MM.1S (cell line): Measurements from ENCODE around the gene MLF1.

Experiments used
- DNase-seq: peaks from one replicate; pipeline ENCODE4 v3.0.0-alpha.2; 2015
- H2AFZ ChIP-seq: fragments of 300-600 bp; sonication (generic); 2 replicates; pipeline ENCODE4 v1.6.0; 2016; ENCODE audit warnings: antibody characterized with exemption, low read length
- H3F3A ChIP-seq: fragments of 300-600 bp; sonication (generic); 2 replicates; pipeline ENCODE4 v1.6.1; 2016; ENCODE audit warnings: mild to moderate bottlenecking, antibody characterized with exemption, low read length, moderate library complexity, mixed read lengths; ENCODE audit not compliant: insufficient read depth
- H3K27ac ChIP-seq: fragments of 300-600 bp; sonication (generic); 2 replicates; pipeline ENCODE4 v1.5.1; 2016; ENCODE audit warnings: mild to moderate bottlenecking, low read length
- H3K27me3 ChIP-seq: fragments of 300-600 bp; sonication (generic); replicated peaks from 2 replicates; pipeline ENCODE4 v1.6.0; 2016; ENCODE audit warnings: low read length; ENCODE audit not compliant: insufficient read depth
- H3K36me3 ChIP-seq: fragments of 300-600 bp; sonication (generic); replicated peaks from 2 replicates; pipeline ENCODE4 v1.6.1; 2016; ENCODE audit warnings: mild to moderate bottlenecking, low read length, mixed read lengths; ENCODE audit not compliant: insufficient read depth
- H3K4me1 ChIP-seq: fragments of 300-600 bp; sonication (generic); 2 replicates; pipeline ENCODE4 v1.6.1; 2016; ENCODE audit warnings: low read length, mixed read lengths
- H3K4me2 ChIP-seq: fragments of 300-600 bp; sonication (generic); 2 replicates; pipeline ENCODE4 v1.6.0; 2016; ENCODE audit warnings: low read depth, low read length
- H3K4me3 ChIP-seq: fragments of 300-600 bp; sonication (generic); 2 replicates; pipeline ENCODE4 v1.5.1; 2016; ENCODE audit warnings: low read length, mixed read lengths
- H3K79me2 ChIP-seq: fragments of 300-600 bp; sonication (generic); 2 replicates; pipeline ENCODE4 v1.6.1; 2016; ENCODE audit warnings: mixed run types, low read length, mixed read lengths
- H3K9ac ChIP-seq: fragments of 300-600 bp; sonication (generic); 2 replicates; pipeline ENCODE4 v1.6.1; 2016; ENCODE audit warnings: low read length, mixed read lengths
- H3K9me2 ChIP-seq: fragments of 300-600 bp; sonication (generic); replicated peaks from 2 replicates; pipeline ENCODE4 v1.6.1; 2016; ENCODE audit warnings: mild to moderate bottlenecking, low read length, mixed read lengths; ENCODE audit not compliant: insufficient read depth
- H3K9me3 ChIP-seq: fragments of 300-600 bp; sonication (generic); replicated peaks from 2 replicates; pipeline ENCODE4 v1.6.1; 2016; ENCODE audit warnings: mild to moderate bottlenecking, low read length, mixed read lengths; ENCODE audit not compliant: insufficient read depth
- H4K20me1 ChIP-seq: fragments of 300-600 bp; sonication (generic); 2 replicates; pipeline ENCODE4 v1.6.1; 2016; ENCODE audit warnings: mild to moderate bottlenecking, low read length, moderate library complexity, mixed read lengths; ENCODE audit not compliant: insufficient read depth
- EZH2 ChIP-seq: fragments of 300-600 bp; sonication (generic); optimal IDR thresholded peaks from 2 replicates; pipeline ENCODE3; 2017; ENCODE audit warnings: low read depth, mild to moderate bottlenecking, antibody characterized with exemption, low read length, mixed read lengths
- EZH2phosphoT487 ChIP-seq: fragments of 300-600 bp; sonication (generic); IDR thresholded peaks from 2 replicates; pipeline ENCODE4 v1.6.1; 2018; ENCODE audit warnings: antibody characterized with exemption, low read length
- TF ChIP-seq, protein P1 (sequence below): fragments of 300-600 bp; sonication (generic); IDR thresholded peaks from 2 replicates; pipeline ENCODE4 v1.5.1; 2016; ENCODE audit warnings: antibody characterized with exemption, low read length, mixed read lengths

Gene MLF1

DNA sequence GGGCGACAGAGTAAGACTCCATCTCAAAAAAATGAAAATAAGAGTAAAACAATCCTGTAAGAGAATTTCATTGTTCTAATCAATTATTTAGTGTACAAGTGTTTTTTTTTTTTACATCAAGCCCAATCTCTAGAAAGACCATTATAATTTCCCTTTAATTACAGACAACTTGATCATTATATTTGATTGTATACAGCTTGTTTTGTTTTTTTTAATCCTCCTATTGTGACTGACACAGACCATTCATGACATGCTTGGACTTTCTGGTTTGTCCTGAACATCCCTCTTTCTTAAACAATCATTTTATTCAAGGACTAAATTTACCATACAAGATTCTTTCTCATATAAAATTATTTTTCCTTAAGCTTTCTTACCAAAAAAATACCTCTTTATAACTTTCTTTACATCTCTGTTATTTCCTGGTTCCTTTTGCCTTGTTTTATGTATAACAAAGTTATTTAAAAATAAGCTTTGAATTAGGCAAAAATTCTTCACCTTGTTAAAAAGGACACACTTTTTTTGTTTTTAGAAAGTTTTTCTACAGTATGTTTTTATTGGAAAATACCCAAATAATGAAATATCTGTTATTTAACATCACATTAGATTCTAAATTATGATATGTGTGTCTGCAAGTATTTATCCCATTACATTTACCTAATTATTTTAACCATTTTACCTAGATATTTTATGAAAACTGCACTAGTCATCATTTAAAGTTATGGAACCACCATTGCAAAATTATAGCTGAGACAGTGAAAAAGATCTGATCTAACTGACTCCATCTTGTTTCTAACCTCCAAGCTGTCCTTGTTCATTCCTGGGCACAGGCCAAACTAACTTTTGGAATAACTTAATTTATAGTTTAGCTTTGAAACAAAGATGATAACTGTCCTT, 47.2 kb downstream of the MLF1 start:
- Histone ChIP-seq H3K9me3 (no peaks in the 10 kb centered on the region), H2AFZ (no peak overlapping the region), H3K4me2 (no peak overlapping the region), H3K9ac (no peak overlapping the region), H3K9me2 (no peaks in the 10 kb centered on the region), H3F3A (no peaks in the 10 kb centered on the region), H4K20me1 (no peaks in the 10 kb centered on the region), H3K4me1 (no peaks in the 10 kb centered on the region), H3K36me3 (no peaks in the 10 kb centered on the region), H3K27me3 (no peaks in the 10 kb centered on the region), H3K4me3 (no peak overlapping the region), H3K27ac (no peak overlapping the region), H3K79me2 (no peaks in the 10 kb centered on the region)
- no peak for TF ChIP-seq EZH2
- TF ChIP-seq, protein P1, sequence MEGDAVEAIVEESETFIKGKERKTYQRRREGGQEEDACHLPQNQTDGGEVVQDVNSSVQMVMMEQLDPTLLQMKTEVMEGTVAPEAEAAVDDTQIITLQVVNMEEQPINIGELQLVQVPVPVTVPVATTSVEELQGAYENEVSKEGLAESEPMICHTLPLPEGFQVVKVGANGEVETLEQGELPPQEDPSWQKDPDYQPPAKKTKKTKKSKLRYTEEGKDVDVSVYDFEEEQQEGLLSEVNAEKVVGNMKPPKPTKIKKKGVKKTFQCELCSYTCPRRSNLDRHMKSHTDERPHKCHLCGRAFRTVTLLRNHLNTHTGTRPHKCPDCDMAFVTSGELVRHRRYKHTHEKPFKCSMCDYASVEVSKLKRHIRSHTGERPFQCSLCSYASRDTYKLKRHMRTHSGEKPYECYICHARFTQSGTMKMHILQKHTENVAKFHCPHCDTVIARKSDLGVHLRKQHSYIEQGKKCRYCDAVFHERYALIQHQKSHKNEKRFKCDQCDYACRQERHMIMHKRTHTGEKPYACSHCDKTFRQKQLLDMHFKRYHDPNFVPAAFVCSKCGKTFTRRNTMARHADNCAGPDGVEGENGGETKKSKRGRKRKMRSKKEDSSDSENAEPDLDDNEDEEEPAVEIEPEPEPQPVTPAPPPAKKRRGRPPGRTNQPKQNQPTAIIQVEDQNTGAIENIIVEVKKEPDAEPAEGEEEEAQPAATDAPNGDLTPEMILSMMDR, result no peak
- TF ChIP-seq EZH2phosphoT487, result no peak
- no peak for DNase-seq

DNA sequence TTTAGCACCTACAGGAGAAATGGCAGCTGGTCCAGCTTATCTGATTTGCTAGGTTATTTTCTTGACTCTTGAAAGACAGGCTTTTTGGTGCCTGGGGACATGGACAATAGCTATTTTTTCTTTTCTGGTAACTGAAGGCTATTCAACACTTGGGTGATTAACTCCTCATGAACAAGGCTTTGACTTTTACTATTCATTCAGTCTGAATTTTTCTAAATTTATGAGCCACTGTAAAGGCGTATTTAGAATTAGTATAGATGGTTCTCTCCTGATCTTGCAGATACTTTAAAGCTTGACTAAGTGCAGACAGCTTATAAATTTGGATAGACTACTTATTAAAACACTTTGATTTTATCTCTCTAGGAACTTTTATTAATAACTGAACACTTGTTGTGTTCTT, 54.9 kb downstream of the MLF1 start:
- H3K36me3 ChIP-seq, result no peaks in the 10 kb centered on the region

DNA sequence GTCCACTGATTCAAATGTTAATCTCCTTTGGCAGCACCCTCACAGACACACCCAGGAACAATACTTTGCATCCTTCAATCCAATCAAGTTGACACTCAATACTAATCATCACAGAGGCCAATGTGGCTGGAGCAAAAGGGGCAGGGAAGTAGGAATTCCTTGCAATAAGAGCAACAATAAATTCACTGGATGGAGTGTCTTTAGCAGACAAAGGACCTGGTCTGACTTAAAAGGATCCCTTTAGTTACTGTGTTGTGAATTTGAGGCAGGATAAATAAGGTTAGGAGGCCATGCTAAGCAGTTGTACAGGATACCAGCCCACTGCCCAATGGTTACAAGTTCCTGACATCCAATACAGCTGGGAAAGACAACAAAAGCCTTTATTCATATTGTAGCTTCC, 61.0 kb downstream of the MLF1 start:
- H3K27me3 ChIP-seq, result no peaks in the 10 kb centered on the region
- H3K9ac ChIP-seq, result no peak overlapping the region
- TF ChIP-seq EZH2, result no peak
- TF ChIP-seq EZH2phosphoT487, result no peak
- no peaks in the 10 kb centered on the region for H3K36me3 ChIP-seq
- no peaks in the 10 kb centered on the region for H4K20me1 ChIP-seq
- no peaks in the 10 kb centered on the region for H3F3A ChIP-seq
- H3K4me3 ChIP-seq, result no peak overlapping the region
- H3K4me2 ChIP-seq, result no peak overlapping the region
- no peaks in the 10 kb centered on the region for H3K9me2 ChIP-seq
- no peak overlapping the region for H2AFZ ChIP-seq
- no peak for DNase-seq
- no peaks in the 10 kb centered on the region for H3K9me3 ChIP-seq
- no peak overlapping the region for H3K27ac ChIP-seq
- H3K79me2 ChIP-seq, result no peaks in the 10 kb centered on the region
- no peaks in the 10 kb centered on the region for H3K4me1 ChIP-seq

More for the DNA sequence above, 54.9 kb downstream of the MLF1 start:
- TF ChIP-seq, protein P1, result no peak
- TF ChIP-seq EZH2 (no peak), EZH2phosphoT487 (no peak)
- no peak for DNase-seq
- no peak overlapping the region for H3K4me3 ChIP-seq
- H2AFZ ChIP-seq, result no peak overlapping the region
- H3K4me1 ChIP-seq, result no peaks in the 10 kb centered on the region
- no peaks in the 10 kb centered on the region for H3K27me3 ChIP-seq
- no peak overlapping the region for H3K9ac ChIP-seq
- no peaks in the 10 kb centered on the region for H3K9me2 ChIP-seq
- H3K27ac ChIP-seq, result no peak overlapping the region
- H3K79me2 ChIP-seq, result no peaks in the 10 kb centered on the region
- H3K9me3 ChIP-seq, result no peaks in the 10 kb centered on the region
- H4K20me1 ChIP-seq, result no peaks in the 10 kb centered on the region
- H3K4me2 ChIP-seq, result no peak overlapping the region
- H3F3A ChIP-seq, result no peaks in the 10 kb centered on the region

DNA sequence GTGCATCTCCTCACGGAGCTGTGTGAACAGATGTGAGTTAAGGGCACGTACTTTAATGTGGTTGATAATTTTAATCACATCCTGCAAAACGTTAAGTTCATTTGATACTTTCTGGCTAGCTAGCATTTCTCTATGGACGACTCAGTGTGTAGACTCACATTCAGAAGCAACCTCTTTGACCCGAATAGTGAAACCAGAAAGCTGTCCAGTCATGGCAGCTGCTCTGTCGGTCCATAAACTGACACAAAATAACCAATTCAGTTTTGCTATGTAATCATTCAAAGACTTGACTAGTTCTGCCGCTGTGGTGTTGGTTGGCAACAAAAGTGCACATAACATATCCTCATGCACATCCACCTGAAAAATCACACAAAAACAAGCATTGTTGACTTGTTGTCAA, 69.7 kb downstream of the MLF1 start:
- Histone ChIP-seq H3K9me2 (no peaks in the 10 kb centered on the region), H3K4me3 (peak overlapping the region; percentile 20), H3K9me3 (no peaks in the 10 kb centered on the region), H3K79me2 (peaks cover 13% of the 10 kb centered on the region), H3K4me1 (peaks cover 8% of the 10 kb centered on the region; the same call in 1 of the 2 replicates), H3K36me3 (no peaks in the 10 kb centered on the region), H2AFZ (peak overlapping the region; percentile 30), H3K27ac (no peak overlapping the region), H3K9ac (no peak overlapping the region), H3K27me3 (no peaks in the 10 kb centered on the region), H4K20me1 (no peaks in the 10 kb centered on the region), H3K4me2 (peak overlapping the region; percentile 31; the same call in 1 of the 2 replicates), H3F3A (no peaks in the 10 kb centered on the region)
- peak; percentile 62 for DNase-seq
- TF ChIP-seq EZH2 (no peak), EZH2phosphoT487 (no peak)
- TF ChIP-seq, protein P1, result no peak
